ENCODE measurements around the gene KIAA0930. TPM values are rescaled to one million over a fixed set of nuclear protein-coding genes. Genes with fewer than 3 reads are reported as not detected.

Gene KIAA0930
- 65.3 and 67.9 TPM in 2 replicates for total RNA-seq

DNA sequence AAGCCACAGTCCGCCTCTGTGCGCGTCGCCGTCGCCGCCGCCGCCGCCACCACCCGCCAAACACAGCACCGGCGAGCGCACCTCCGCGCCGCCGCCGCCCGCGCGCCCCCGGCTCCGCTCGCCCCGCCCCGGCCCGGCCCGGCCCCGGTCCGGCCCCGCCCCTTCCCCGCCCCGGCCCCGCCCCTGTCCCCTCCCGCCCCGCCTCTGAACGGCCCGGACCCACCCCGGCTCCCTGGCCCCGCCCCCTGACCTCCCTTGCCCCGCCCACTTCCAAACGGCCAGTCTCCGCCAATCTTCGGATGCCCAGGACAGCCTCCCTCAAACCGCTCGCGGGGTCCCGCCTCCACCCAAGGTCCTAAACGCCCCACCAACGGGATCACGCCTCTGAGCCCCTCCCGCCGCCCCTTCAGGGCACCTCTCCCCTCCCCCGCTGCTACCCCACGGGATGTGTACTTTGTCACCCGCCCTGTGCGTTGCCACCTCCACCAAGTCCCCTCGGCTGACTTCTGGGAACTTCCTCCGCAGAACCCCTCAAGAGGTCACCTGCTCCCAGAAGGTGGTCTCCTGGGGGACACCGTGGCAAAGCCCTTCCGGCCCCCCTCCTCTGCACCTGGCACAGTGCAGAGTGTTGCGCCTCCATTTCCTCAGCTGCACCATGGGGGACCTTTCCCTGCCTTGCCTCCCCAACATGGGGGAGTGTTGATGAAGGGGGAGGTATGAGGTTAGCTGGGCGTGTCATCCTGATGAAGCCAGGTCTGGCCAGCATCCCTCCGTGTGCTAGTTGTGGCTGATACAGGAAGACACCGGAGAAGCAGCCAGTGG lies at the start of gene KIAA0930:
KIAA0930 (minus strand) TSS at position 85 of the 822 bp plus-strand sequence. CDS start 191 bp downstream, outside the sequence.

DNA sequence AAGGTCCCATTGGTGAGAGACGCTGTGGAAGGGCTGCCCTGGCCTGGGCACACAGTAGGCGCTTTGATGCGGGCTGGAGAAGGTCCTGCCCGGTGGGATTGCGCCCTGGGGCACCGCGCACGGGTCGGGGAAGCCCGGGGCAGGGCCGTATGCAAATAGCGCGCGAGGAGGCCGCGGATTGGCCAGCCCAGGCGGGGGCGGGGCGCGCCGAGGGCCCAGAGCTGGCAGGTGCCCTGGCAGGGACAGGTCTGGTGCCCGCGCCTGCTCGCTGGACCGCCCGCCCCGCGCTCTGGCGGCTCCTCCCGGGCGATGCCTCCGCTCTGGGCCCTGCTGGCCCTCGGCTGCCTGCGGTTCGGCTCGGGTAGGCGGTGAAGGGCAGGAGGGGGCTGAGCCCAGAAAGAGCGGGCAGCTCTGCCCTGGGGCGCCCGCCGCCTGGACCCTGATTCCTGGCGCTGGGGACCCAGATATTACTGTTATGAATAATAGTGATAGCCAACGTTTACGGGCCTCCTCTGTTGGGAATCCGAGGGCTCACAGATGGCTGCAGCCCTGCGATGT lies 44.1 kb upstream of the KIAA0930 start, which contains the start of gene UPK3A:
UPK3A (plus strand) TSS at position 245 of the 558 bp plus-strand sequence; CDS start at position 310, 65 bp downstream.

DNA sequence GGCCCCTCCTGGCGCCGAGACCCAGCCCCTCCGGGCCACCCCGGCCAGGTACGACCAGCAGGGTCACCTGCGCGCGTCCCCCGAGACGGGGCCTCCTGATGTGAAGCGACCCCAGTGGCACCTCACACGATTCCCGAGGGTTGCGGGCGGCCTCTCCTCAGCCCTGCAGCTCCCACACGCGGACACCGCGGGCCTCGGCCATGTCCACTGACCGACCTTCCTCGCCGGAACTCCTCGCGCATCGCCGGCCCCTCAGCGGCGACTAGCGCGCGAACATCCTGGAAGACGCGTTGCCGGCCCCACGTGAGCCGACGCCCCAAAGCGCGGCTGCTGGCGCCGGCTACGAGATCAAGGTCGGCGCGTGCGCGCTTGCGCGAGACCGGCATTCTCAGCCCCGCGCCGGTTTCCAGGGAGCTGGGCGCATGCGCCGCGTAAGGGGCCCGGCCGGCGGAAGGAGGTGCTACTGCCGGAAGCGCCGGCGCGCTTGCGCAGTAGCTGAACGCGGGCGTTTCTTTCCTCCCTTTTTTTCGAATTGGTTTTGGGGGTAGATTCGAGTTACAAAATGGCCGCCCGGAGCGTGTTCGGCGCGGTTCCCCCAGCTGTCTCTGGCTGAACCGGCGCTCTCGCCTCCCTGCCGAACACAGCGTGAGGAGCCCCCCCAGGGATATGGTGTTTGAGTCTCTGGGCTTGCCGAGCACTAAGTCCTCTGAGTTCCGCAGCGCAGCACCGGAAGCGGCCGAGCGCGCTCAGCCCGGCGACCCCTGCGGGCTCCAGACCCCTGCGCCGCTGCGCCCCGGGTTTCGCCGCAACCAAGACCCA lies 77.0 kb downstream of the KIAA0930 start, which contains the start of gene NUP50:
NUP50 (plus strand) TSS at position 475 of the 819 bp plus-strand sequence. CDS start 4,253 bp downstream, outside the sequence.

Other genes starting within 250 kb of the KIAA0930 start
- gene PHF21B, start 230.9 kb downstream of the KIAA0930 start, total RNA-seq, result not detected in 2 replicates
- 29.1 and 34.3 TPM in 2 replicates for gene NUP50, start 77.0 kb downstream of the KIAA0930 start, total RNA-seq
- gene UPK3A, start 44.1 kb upstream of the KIAA0930 start, total RNA-seq, result not detected in 2 replicates
- 17.0 and 46.1 TPM in 2 replicates for gene FAM118A, start 69.0 kb upstream of the KIAA0930 start, total RNA-seq
- gene SMC1B, start 172.7 kb upstream of the KIAA0930 start, total RNA-seq, result not detected in 2 replicates
- 0.09 TPM in 1 of 2 replicates, not detected in the other for gene RIBC2, start 172.8 kb upstream of the KIAA0930 start, total RNA-seq